SK-N-MC (cell line): ENCODE measurements around the gene IPPK.

Source experiments
- EZH2 ChIP-seq: fragments of 200-600 bp; sonication (generic); IDR thresholded peaks from one replicate; pipeline ENCODE4 v1.6.1; 2017; ENCODE audit warnings: antibody characterized with exemption
- FOXP2 ChIP-seq: optimal IDR thresholded peaks from 2 replicates; pipeline ENCODE3; 2011; ENCODE audit warnings: mild to moderate bottlenecking, moderate library complexity; ENCODE audit not compliant: insufficient read depth; ENCODE audit errors: extremely low read length, control extremely low read depth
- POLR2AphosphoS5 ChIP-seq: IDR thresholded peaks from 2 replicates; pipeline ENCODE4 v1.6.1; 2012; ENCODE audit warnings: mild to moderate bottlenecking, low read depth, low read length, borderline replicate concordance

GRCh38 chr9:92686954-92687353, 17.0 kb upstream of the IPPK start:
- TF ChIP-seq EZH2 (no peak), POLR2AphosphoS5 (no peak), FOXP2 (no peak)
